Activated CD8-positive, alpha-beta T cell treated with anti-CD3 and anti-CD28 coated beads for 36 hours (primary cell): ENCODE results near the gene LDB2. TPM values are rescaled to one million over a fixed set of nuclear protein-coding genes. Genes with fewer than 3 reads are reported as not detected.

Experiments
- ATAC-seq: fragments of 200-7000 bp; cut with Tn5 transposase; one replicate; pipeline ENCODE4 v1.10.0; 2021; ENCODE audit warnings: mild to moderate bottlenecking, moderate library complexity
- CTCF ChIA-PET: fragments of 350-600 bp; sonication (Branson Sonifier 250); formaldehyde crosslinking; loops from one replicate; lab custom pipeline; 2021; ENCODE audit warnings: antibody characterized with exemption; lab: Charles Lee
- POLR2A ChIA-PET: fragments of 350-600 bp; sonication (Branson Sonifier 250); formaldehyde crosslinking; loops from one replicate; lab custom pipeline; 2021; ENCODE audit warnings: antibody characterized with exemption; lab: Charles Lee
- DNase-seq: peaks from one replicate; pipeline ENCODE4 v3.0.0-alpha.2; 2020
- H3K27ac Mint-ChIP-seq: one replicate; pipeline ENCODE4 v1.8.0; 2021; ENCODE audit warnings: mild to moderate bottlenecking, mixed read lengths
- H3K27me3 Mint-ChIP-seq: one replicate; pipeline ENCODE4 v1.8.0; 2021; ENCODE audit warnings: mixed read lengths
- H3K36me3 Mint-ChIP-seq: one replicate; pipeline ENCODE4 v1.8.0; 2021; ENCODE audit warnings: low read depth, mixed read lengths
- H3K4me1 Mint-ChIP-seq: one replicate; pipeline ENCODE4 v1.8.0; 2021; ENCODE audit warnings: low read depth, mixed read lengths
- H3K4me3 Mint-ChIP-seq: one replicate; pipeline ENCODE4 v1.8.0; 2021; ENCODE audit warnings: mild to moderate bottlenecking, moderate library complexity, mixed read lengths
- H3K9me3 Mint-ChIP-seq: one replicate; pipeline ENCODE4 v1.8.0; 2021; ENCODE audit warnings: mixed read lengths
- CTCF ChIP-seq: fragments of 200-600 bp; IDR thresholded peaks from one replicate; pipeline ENCODE4 v1.8.0; 2022; ENCODE audit warnings: antibody characterized with exemption, mild to moderate bottlenecking
- intact Hi-C: fragments of 100-400 bp; cut with micrococcal nuclease; formaldehyde crosslinking; loops from one replicate; pipeline ENCODE4 v1.10.0; 2022
- total RNA-seq, 2 experiments: library from RNA; stranded (reverse); gene quantifications; one replicate each; pipeline ENCODE4 v1.2.3, GENCODE V29; 2021

The LDB2 gene
- total RNA-seq, 2 experiments from 2014 or later = not detected

- Mint-ChIP-seq H3K27ac (no peak overlapping the region), H3K27me3 (peaks cover 4% of the 10 kb centered on the region), H3K4me3 (no peak overlapping the region), H3K36me3 (no peaks in the 10 kb centered on the region), H3K4me1 (no peaks in the 10 kb centered on the region), H3K9me3 (no peaks in the 10 kb centered on the region)
- ChIA-PET POLR2A (no interaction called here), CTCF (interaction anchor here (0.8 kb wide), 1 partner anchor 61 kb away, joined by 3 read pairs; no protein-coding TSS in a partner anchor)
- ATAC-seq = no peak
- intact Hi-C loops = no loop called here
- no peak for TF ChIP-seq CTCF
- no peak for DNase-seq
Observed at GRCh38 chr4:16671741-16672140, 226.7 kb downstream of the LDB2 start.

- CTCF ChIA-PET = interaction anchor here (0.8 kb wide), 1 partner anchor 62 kb away, joined by 3 read pairs; no protein-coding TSS in a partner anchor
- intact Hi-C loops = no loop called here
- Mint-ChIP-seq H3K9me3 (no peaks in the 10 kb centered on the region), H3K36me3 (no peaks in the 10 kb centered on the region), H3K27ac (no peak overlapping the region), H3K27me3 (peaks cover 3% of the 10 kb centered on the region), H3K4me1 (no peaks in the 10 kb centered on the region), H3K4me3 (no peak overlapping the region)
- ATAC-seq (no peak), DNase-seq (no peak)
- POLR2A ChIA-PET = no interaction called here
- TF ChIP-seq CTCF = no peak
Observed at GRCh38 chr4:16670727-16671126, 227.7 kb downstream of the LDB2 start.

- Mint-ChIP-seq H3K4me1 (no peaks in the 10 kb centered on the region), H3K4me3 (no peak overlapping the region)
- CTCF ChIA-PET = no interaction called here
Observed at GRCh38 chr4:16669036-16669435, 229.4 kb downstream of the LDB2 start.

GRCh38 chr4:16668488-16668887, 230.0 kb downstream of the LDB2 start:
- no peaks in the 10 kb centered on the region for H3K9me3 Mint-ChIP-seq
- H3K4me3 Mint-ChIP-seq = no peak overlapping the region
- no peaks in the 10 kb centered on the region for H3K4me1 Mint-ChIP-seq
- no peak for TF ChIP-seq CTCF
- no peak for DNase-seq
- peaks cover 2% of the 10 kb centered on the region for H3K27me3 Mint-ChIP-seq
- no peaks in the 10 kb centered on the region for H3K36me3 Mint-ChIP-seq
- intact Hi-C loops = no loop called here
- H3K27ac Mint-ChIP-seq = no peak overlapping the region
- no peak for ATAC-seq
- POLR2A ChIA-PET = no interaction called here
- CTCF ChIA-PET = no interaction called here

More at GRCh38 chr4:16669036-16669435, 229.4 kb downstream of the LDB2 start:
- Mint-ChIP-seq H3K27ac (no peak overlapping the region), H3K9me3 (no peaks in the 10 kb centered on the region), H3K27me3 (peaks cover 2% of the 10 kb centered on the region), H3K36me3 (no peaks in the 10 kb centered on the region)
- TF ChIP-seq CTCF = no peak
- POLR2A ChIA-PET = no interaction called here
- intact Hi-C loops = no loop called here
- DNase-seq (no peak), ATAC-seq (no peak)

GRCh38 chr4:16667464-16667863, 231.0 kb downstream of the LDB2 start:
- H3K4me3 Mint-ChIP-seq = no peak overlapping the region
- no peaks in the 10 kb centered on the region for H3K4me1 Mint-ChIP-seq
- no peak for ATAC-seq
- POLR2A ChIA-PET = no interaction called here
- intact Hi-C loops = no loop called here
- CTCF ChIA-PET = no interaction called here
- no peaks in the 10 kb centered on the region for H3K27me3 Mint-ChIP-seq
- no peak for DNase-seq
- H3K27ac Mint-ChIP-seq = no peak overlapping the region
- no peaks in the 10 kb centered on the region for H3K36me3 Mint-ChIP-seq
- TF ChIP-seq CTCF = no peak
- no peaks in the 10 kb centered on the region for H3K9me3 Mint-ChIP-seq
